ENCODE measurements around the gene SARDH. TPM values are rescaled to one million over a fixed set of nuclear protein-coding genes. Genes with fewer than 3 reads are reported as not detected.

The SARDH gene
- total RNA-seq, 1 experiment from 2014 or later = 5.6 TPM

DNA sequence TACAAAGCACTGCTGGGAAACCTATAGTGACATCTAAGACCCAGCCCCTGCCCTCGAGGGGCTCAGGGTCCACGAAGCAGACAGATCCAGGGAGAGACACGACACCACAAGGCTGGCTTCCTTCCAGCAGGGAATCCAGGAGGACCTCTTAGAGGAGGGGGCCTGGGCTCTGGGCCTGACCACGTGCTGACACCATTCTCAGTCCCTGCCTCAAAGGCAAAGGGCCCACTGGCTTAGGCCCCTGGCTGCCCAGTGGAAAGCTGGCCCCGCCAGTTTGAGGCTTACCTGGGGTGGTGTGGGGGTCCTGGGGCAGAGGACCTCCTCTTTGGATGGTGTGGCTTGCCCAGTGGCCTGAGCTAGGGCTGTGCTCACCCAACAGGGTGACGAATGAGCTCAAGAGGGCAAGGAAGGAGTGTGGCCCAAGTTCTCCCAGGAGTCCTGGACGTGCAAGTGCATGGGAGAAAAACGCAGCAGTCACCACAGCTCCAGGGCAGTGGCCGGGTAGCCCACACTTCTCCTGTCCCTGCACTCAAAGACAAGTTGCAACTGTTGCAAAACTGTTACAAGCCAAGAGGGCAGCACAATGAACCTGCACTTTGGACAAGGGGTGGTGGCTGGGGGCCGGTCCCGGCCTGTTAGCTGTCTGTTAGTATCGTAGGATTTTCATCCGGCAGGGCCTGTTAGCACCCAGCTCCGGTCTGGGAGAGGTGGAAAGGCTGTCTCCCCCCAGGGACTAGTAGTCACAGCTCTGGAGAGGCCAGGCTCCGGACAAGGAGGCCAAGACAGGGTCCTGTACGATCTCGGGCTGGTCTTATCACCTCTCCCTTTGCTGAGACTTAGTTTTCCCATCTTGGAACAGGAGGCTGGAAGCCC lies 1.5 kb upstream of the SARDH start:
- no peak overlapping the region for H3K27ac ChIP-seq (ENCODE audit: low read depth, low read length)
- no peaks in the 10 kb centered on the region for H3K9me2 ChIP-seq (ENCODE audit: insufficient read depth)
- BruUV-seq (replicated peaks) = no TSS peak
- no peaks in the 10 kb centered on the region for H3K27me3 ChIP-seq (ENCODE audit: insufficient read depth, low read length)
- H3K36me3 ChIP-seq (ENCODE audit: control insufficient read depth in 1 of 2, insufficient read depth in 2 of 2, low read length in 2 of 2) = no peaks in the 10 kb centered on the region
- H3K4me3 ChIP-seq (replicated peaks in 1 of 2; ENCODE audit: low read depth in 1 of 2, low read length in 2 of 2) = no peak overlapping the region
- no peaks in the 10 kb centered on the region for H4K20me1 ChIP-seq (ENCODE audit: insufficient read depth)
- H3K4me1 ChIP-seq (ENCODE audit: control insufficient read depth in 1 of 2, insufficient read depth in 2 of 2, low read length in 2 of 2) = peaks cover 5 to 13% of the 10 kb centered on the region in 2 experiments; a peak in 3 of 4 replicates
- RAD21 ChIA-PET (ENCODE audit: low non-redundant PET in 1 of 2, low total read pairs in 2 of 2, uncharacterized antibody in 2 of 2, unreplicated experiment in 2 of 2) = no interaction called here
- no peak overlapping the region for H3K4me2 ChIP-seq (ENCODE audit: low read length)
- intact Hi-C loops (cut with micrococcal nuclease) = loop anchor here (5.0 kb wide), 1 partner anchor 253 kb away; the partner anchor contains the start of gene VAV2
- CTCF ChIA-PET = no interaction called here
- no peak for DNase-seq (ENCODE audit: low read depth, low spot score)
- no peak overlapping the region for H3K9ac ChIP-seq (ENCODE audit: low read length)
- H3K79me2 ChIP-seq (ENCODE audit: insufficient read depth, low read length) = no peaks in the 10 kb centered on the region
- TF ChIP-seq EZH2phosphoT487 (IDR thresholded peaks at IDR 0.05; ENCODE audit: borderline replicate concordance) (no peak), POLR2AphosphoS5 (IDR thresholded peaks at IDR 0.05; ENCODE audit: low read depth, low read length) (no peak), POLR2A (IDR thresholded peaks at IDR 0.05; ENCODE audit: borderline replicate concordance, extremely low read depth, insufficient read depth, insufficient read length) (no peak), EZH2 (IDR thresholded peaks at IDR 0.05) (no peak), ELF1 (IDR thresholded peaks at IDR 0.05; ENCODE audit: borderline replicate concordance, low read depth) (no peak), SP1 (IDR thresholded peaks at IDR 0.05; ENCODE audit: low read depth) (no peak), CBX3 (IDR thresholded peaks at IDR 0.05; ENCODE audit: low read depth) (no peak), ZFX (IDR thresholded peaks at IDR 0.05) (no peak), ZNF274 (IDR thresholded peaks at IDR 0.05; ENCODE audit: low read depth, low read length) (no peak)
- TF ChIP-seq, protein P1, sequence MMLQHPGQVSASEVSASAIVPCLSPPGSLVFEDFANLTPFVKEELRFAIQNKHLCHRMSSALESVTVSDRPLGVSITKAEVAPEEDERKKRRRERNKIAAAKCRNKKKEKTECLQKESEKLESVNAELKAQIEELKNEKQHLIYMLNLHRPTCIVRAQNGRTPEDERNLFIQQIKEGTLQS (IDR thresholded peaks at IDR 0.05) = no peak
- TF ChIP-seq, protein P2, sequence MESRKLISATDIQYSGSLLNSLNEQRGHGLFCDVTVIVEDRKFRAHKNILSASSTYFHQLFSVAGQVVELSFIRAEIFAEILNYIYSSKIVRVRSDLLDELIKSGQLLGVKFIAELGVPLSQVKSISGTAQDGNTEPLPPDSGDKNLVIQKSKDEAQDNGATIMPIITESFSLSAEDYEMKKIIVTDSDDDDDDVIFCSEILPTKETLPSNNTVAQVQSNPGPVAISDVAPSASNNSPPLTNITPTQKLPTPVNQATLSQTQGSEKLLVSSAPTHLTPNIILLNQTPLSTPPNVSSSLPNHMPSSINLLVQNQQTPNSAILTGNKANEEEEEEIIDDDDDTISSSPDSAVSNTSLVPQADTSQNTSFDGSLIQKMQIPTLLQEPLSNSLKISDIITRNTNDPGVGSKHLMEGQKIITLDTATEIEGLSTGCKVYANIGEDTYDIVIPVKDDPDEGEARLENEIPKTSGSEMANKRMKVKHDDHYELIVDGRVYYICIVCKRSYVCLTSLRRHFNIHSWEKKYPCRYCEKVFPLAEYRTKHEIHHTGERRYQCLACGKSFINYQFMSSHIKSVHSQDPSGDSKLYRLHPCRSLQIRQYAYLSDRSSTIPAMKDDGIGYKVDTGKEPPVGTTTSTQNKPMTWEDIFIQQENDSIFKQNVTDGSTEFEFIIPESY (IDR thresholded peaks at IDR 0.05; ENCODE audit: extremely low read depth, insufficient replicate concordance, low read length) = no peak
- TF ChIP-seq, protein P3, sequence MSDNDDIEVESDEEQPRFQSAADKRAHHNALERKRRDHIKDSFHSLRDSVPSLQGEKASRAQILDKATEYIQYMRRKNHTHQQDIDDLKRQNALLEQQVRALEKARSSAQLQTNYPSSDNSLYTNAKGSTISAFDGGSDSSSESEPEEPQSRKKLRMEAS (IDR thresholded peaks at IDR 0.05) = no peak
- POLR2A ChIA-PET = no interaction called here
- H3K9me3 ChIP-seq (ENCODE audit: control insufficient read depth in 1 of 2, insufficient read depth in 1 of 2, low read depth in 1 of 2, low read length in 2 of 2) = no peaks in the 10 kb centered on the region
- H2AFZ ChIP-seq (ENCODE audit: low read depth, low read length, poor library complexity, severe bottlenecking) = no peak overlapping the region
- no peak for ATAC-seq

Measured in HCT116 (cell line).